B cell (primary cell): ENCODE results near the gene INO80C.

Experiments
- EZH2 ChIP-seq: IDR thresholded peaks from 2 replicates; pipeline ENCODE4 v1.6.1; 2012; ENCODE audit warnings: borderline replicate concordance, low read depth, mild to moderate bottlenecking, moderate library complexity, low read length; ENCODE audit not compliant: insufficient read depth, poor library complexity, severe bottlenecking
- TF ChIP-seq, protein P1 (sequence below): fragments of 200-600 bp; IDR thresholded peaks from one replicate; pipeline ENCODE4 v1.8.0; 2022; ENCODE audit warnings: antibody characterized with exemption, mild to moderate bottlenecking

DNA sequence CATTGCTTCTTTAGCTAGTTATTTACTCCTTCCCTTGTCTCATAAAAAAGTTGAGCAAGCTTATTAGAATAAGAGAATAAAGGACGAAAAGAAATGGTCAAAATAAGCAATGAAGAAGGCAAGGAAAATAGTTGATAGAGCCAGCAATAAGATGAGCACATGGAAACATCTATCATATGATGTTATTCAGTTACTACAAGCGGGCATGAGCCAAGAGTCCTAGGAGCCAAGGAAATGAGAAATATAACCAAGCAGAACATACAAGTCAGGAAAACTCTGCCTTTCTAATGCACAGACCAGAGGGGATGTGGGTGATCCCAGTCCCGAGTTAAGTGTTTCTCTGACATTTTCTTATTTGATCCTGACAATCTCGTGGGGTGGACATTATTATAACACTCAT, 33.9 kb downstream of the INO80C start:
- TF ChIP-seq, protein P1, sequence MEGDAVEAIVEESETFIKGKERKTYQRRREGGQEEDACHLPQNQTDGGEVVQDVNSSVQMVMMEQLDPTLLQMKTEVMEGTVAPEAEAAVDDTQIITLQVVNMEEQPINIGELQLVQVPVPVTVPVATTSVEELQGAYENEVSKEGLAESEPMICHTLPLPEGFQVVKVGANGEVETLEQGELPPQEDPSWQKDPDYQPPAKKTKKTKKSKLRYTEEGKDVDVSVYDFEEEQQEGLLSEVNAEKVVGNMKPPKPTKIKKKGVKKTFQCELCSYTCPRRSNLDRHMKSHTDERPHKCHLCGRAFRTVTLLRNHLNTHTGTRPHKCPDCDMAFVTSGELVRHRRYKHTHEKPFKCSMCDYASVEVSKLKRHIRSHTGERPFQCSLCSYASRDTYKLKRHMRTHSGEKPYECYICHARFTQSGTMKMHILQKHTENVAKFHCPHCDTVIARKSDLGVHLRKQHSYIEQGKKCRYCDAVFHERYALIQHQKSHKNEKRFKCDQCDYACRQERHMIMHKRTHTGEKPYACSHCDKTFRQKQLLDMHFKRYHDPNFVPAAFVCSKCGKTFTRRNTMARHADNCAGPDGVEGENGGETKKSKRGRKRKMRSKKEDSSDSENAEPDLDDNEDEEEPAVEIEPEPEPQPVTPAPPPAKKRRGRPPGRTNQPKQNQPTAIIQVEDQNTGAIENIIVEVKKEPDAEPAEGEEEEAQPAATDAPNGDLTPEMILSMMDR, result no peak
- no peak for TF ChIP-seq EZH2
